ENCODE data around the gene KRT26.

GRCh38 chr17:40717776-40718175, 54.2 kb downstream of the KRT26 start:
- TF ChIP-seq CTCF (IDR thresholded peaks at IDR 0.05; ENCODE audit: low read depth, low read length, poor library complexity, severe bottlenecking) (no peak), EZH2phosphoT487 (IDR thresholded peaks at IDR 0.05; ENCODE audit: borderline replicate concordance, low read length) (no peak)

Data from DOHH2 (cell line).